NK-92 treated with Interleukin-12 subunit alpha and Interleukin-12 subunit beta, amount 100 ng/mL, for 24 hours (cell line): Measurements from ENCODE around the gene GGT6.

ENCODE experiments used
- DNase-seq: peaks from one replicate; lab custom pipeline; 2025; lab: John Stamatoyannopoulos, UW

GGT6 gene

DNA sequence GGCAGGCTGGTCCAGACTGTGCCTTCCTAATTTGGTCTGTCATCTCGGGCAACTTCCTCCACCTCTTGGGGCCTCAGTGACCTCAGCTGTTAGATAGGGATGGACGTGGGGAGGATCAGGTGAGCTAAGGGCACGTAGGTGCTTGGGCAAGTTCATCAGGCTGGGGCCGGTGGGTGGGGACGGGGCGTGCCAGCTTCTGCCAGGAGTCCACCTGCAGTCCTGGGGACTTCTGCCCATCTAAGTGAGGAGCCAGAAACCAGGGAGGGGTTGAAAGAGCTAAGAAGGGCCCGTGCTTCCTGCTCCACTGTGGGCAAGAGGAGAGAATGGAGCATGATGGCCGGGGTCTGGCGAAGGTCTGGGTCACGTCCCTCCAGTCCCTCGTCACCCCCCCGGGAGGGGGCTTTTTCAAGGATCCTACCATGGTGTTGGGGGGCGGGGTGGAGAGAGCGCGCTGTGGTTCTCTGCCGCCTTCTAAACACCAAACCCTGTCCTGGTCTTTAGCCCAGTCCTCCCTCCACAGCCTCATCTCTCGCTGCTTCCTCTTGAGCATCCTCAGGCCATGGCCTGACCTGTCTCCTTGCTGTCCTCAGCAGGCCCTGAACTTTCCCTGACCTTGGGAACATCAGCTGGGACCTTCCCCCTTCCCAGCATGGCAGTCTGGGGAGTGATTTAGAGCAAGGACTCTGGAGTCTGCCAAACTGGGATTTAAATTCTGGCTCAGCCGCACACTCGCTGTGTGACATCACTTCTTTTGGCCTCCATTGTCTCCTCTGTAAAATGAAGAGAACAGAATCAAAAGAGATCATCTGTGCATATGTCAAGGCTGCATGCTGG is 40.1 kb downstream of the GGT6 start:
- no peak for DNase-seq

- DNase-seq, result no peak
These were observed 41.0 kb downstream of the GGT6 start for GRCh38 chr17:4519361-4519788.

GRCh38 chr17:4518901-4519300 is 41.5 kb downstream of the GGT6 start:
- no peak for DNase-seq

DNA sequence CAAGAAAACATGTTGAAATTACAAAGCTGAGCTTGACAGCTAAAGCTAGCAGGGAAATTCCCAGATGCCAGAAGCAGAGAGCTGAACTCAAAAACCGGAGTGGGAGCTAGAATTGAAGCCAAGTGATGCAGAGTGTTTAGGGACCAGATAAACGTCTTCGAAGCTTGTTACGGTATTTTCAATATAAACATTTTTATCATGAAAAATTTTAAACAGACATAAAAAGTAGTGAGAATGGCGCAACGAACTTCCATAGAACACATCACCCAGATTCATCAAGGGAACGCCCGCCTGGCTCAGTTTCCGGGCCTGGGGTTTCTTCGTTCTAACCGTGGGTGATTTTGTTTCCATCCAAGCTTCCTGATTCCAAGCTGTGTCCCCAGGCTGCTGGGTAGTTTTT is 43.6 kb downstream of the GGT6 start:
- DNase-seq, result no peak

- no peak for DNase-seq
These were observed 44.9 kb downstream of the GGT6 start for GRCh38 chr17:4515501-4515900.

GRCh38 chr17:4514779-4515178 is 45.6 kb downstream of the GGT6 start:
- no peak for DNase-seq

- DNase-seq, result no peak
These were observed 46.2 kb downstream of the GGT6 start for GRCh38 chr17:4514206-4514605.

- no peak for DNase-seq
These were observed 47.0 kb downstream of the GGT6 start for GRCh38 chr17:4513113-4514032.

- no peak for DNase-seq
These were observed 47.9 kb downstream of the GGT6 start for GRCh38 chr17:4512156-4513112.

GRCh38 chr17:4511199-4511932 is 49.0 kb downstream of the GGT6 start:
- DNase-seq, result no peak

- no peak for DNase-seq
These were observed 49.8 kb downstream of the GGT6 start for GRCh38 chr17:4510618-4510941.

DNA sequence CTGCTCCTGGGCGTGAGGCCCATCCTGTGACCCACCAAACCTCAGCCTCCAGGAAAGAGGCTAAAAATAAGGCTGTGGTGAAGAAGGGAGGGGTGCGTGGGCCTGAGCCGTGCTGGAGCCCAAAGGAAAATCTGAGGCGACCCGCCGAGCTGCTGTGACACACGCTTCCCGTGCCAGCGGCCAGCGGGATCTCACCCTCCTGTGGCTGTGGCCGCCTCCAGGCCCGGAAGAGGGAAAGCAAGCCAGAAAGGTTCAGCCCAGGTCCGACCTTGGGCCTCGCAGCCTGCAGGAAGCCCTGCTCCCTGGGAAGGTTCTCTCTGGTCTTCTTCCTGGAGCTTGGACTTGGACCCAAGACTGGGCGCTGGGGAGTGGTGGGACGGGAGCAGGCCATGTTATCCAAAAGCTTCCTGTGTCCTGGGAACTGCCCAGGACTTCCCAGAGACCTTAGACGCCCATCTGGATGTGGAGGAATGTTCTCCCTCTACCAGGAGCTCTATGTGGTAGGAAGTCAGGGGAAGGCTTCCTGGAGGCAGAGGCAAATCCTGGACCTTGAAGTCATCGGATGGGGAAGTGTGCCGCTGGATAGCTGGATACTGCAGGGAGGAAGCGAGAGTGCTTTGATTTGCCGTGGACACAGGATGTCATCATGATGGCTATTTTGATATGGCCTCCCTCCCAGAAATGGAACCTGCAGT is 50.3 kb downstream of the GGT6 start:
- no peak for DNase-seq

DNA sequence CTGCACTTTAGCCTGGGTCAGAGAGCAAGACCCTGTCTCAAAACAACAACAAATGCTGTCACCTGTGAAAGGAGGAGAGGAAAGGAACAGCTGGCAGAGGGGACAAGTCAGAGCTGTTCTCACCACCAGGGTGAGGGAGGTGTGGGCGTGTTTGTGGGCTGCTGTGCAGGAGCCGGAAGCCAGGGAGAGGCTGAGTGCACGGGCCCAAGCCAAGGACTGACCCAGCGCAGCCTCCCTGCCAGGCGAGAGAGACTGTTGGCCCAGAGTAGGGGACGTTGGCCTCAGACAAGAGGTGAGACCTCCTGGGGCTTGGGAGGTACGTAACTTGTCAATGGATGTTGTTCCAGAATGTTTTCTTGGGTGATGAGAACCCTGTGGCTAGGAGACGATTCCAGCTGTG is 51.0 kb downstream of the GGT6 start:
- DNase-seq, result no peak

DNA sequence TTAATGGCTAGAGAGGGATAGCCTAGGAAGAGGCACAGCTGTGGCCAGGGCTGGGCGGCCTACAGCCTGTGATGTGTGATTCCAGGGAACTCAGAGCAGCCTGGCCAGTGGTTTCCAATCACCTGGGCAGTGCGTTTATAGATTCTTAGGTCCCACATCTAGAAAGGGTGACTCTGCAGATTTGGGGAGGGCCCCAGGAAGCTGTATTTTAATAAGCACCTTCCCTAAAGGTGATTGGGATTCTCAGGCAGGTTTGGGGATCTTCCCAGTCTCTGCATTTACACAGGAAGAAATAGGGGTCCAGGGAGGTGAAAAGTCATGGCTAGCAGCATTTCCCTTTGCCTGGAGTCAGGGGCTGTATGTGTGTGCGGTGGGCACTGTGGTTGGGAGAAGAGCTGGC is 52.2 kb downstream of the GGT6 start:
- DNase-seq, result no peak

DNA sequence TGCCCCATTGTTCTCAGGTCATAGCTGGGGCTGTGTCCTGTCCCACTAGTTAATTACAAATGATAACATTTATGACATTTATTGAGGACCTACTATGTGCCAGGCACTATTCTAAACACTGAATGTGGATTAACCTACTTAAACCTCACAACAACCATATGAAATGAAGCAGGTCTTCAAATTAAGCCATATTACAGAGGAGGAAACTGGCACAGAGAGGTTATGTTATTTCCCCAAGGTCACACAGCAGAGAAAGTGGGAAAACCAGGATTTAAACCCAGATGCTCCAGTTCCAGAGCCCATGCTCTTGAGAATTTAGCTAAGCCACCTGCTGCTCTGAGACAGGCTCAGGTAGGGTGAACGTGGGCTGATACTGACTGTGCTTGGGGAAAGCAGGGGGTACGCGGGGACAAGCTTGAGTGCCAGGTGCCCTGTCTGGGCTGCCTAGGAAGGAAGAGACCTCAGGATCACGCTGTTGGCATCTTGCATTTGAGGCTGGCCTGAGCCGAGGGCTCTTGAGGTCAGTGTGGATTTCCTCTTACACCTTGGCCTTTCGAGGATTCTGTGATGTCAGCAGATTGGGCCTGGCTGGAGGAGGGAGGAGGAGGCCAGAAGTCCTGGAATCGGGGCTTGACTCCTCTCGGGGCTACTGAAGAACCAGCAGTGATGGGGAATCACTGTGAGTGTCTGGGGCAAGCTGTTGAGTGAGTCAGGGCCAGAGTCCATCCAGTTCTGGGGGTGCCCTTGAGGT is 52.8 kb downstream of the GGT6 start:
- DNase-seq, result no peak
